Duodenal mucosa (tissue), 2 donors: ENCODE results near the gene NOP14.

ENCODE experiments used
- H3K27ac ChIP-seq: one replicate; pipeline ENCODE4 v1.7.0; 2013; ENCODE audit warnings: low read depth, low read length
- H3K27me3 ChIP-seq, 2 donors: one replicate each; pipeline ENCODE4 v1.7.0; 2013; ENCODE audit warnings: low read length in 2 of 2, control low read depth in 1 of 2; ENCODE audit not compliant: insufficient read depth in 2 of 2, control insufficient read depth in 1 of 2
- H3K36me3 ChIP-seq, 2 donors: one replicate each; pipeline ENCODE4 v1.7.0; 2013; ENCODE audit warnings: low read length in 2 of 2, control low read depth in 1 of 2; ENCODE audit not compliant: insufficient read depth in 2 of 2, control insufficient read depth in 1 of 2
- H3K4me1 ChIP-seq, 2 donors: one replicate each; pipeline ENCODE4 v1.7.0; 2013; ENCODE audit warnings: low read length in 2 of 2, control low read depth in 1 of 2; ENCODE audit not compliant: insufficient read depth in 2 of 2, control insufficient read depth in 1 of 2
- H3K4me3 ChIP-seq, 2 donors: one replicate each; pipeline ENCODE4 v1.7.0; 2013; ENCODE audit warnings: low read length in 2 of 2, low read depth in 1 of 2
- H3K9ac ChIP-seq, 2 donors: one replicate each; pipeline ENCODE4 v1.7.0; 2013; ENCODE audit warnings: low read length in 2 of 2, low read depth in 1 of 2
- H3K9me3 ChIP-seq, 2 donors: one replicate each; pipeline ENCODE4 v1.7.0; 2013; ENCODE audit warnings: low read length in 2 of 2, control low read depth in 1 of 2; ENCODE audit not compliant: control insufficient read depth in 1 of 2

Gene NOP14

GRCh38 chr4:2931512-2932301, 31.5 kb downstream of the NOP14 start:
- H3K4me1 ChIP-seq = peaks cover 43 to 47% of the 10 kb centered on the region in 2 donors
- peak overlapping the region in 1 of 2 donors; percentile 28 for H3K4me3 ChIP-seq

GRCh38 chr4:2930758-2931511, 32.3 kb downstream of the NOP14 start:
- Histone ChIP-seq H3K36me3 (peaks cover 21 to 51% of the 10 kb centered on the region in 2 donors), H3K4me1 (peaks cover 36 to 40% of the 10 kb centered on the region in 2 donors), H3K9ac (peak overlapping the region in 1 of 2 donors; percentile 12), H3K4me3 (no peak overlapping the region), H3K9me3 (no peaks in the 10 kb centered on the region), H3K27me3 (no peaks in the 10 kb centered on the region), H3K27ac (peak overlapping the region; percentile 10)

More at GRCh38 chr4:2931512-2932301, 31.5 kb downstream of the NOP14 start:
- peak overlapping the region in 1 of 2 donors; percentile 12 for H3K9ac ChIP-seq
- peaks cover 16 to 43% of the 10 kb centered on the region in 2 donors for H3K36me3 ChIP-seq
- no peaks in the 10 kb centered on the region for H3K9me3 ChIP-seq
- no peak overlapping the region for H3K27ac ChIP-seq
- H3K27me3 ChIP-seq = no peaks in the 10 kb centered on the region

- peak overlapping the region; percentile 10 for H3K27ac ChIP-seq
- H3K36me3 ChIP-seq = peaks cover 27 to 57% of the 10 kb centered on the region in 2 donors
- H3K9me3 ChIP-seq = no peaks in the 10 kb centered on the region
- H3K4me1 ChIP-seq = peaks cover 30 to 33% of the 10 kb centered on the region in 2 donors
- H3K9ac ChIP-seq = no peak overlapping the region
- H3K27me3 ChIP-seq = no peaks in the 10 kb centered on the region
- H3K4me3 ChIP-seq = no peak overlapping the region
These were observed 33.0 kb downstream of the NOP14 start for GRCh38 chr4:2930135-2930757.

GRCh38 chr4:2929469-2929868, 33.7 kb downstream of the NOP14 start:
- Histone ChIP-seq H3K36me3 (peaks cover 27 to 64% of the 10 kb centered on the region in 2 donors), H3K27ac (no peak overlapping the region), H3K9ac (no peak overlapping the region), H3K9me3 (no peaks in the 10 kb centered on the region), H3K4me3 (no peak overlapping the region), H3K4me1 (peaks cover 30 to 31% of the 10 kb centered on the region in 2 donors), H3K27me3 (no peaks in the 10 kb centered on the region)

GRCh38 chr4:2928242-2929176, 34.7 kb downstream of the NOP14 start:
- peaks cover 28% of the 10 kb centered on the region in 2 donors for H3K4me1 ChIP-seq
- peaks cover 36 to 74% of the 10 kb centered on the region in 2 donors for H3K36me3 ChIP-seq
- H3K27ac ChIP-seq = no peak overlapping the region

GRCh38 chr4:2927696-2928075, 35.5 kb downstream of the NOP14 start:
- H3K9ac ChIP-seq = no peak overlapping the region
- no peak overlapping the region for H3K27ac ChIP-seq
- no peaks in the 10 kb centered on the region for H3K27me3 ChIP-seq
- peaks cover 19% of the 10 kb centered on the region in 2 donors for H3K4me1 ChIP-seq
- H3K9me3 ChIP-seq = no peaks in the 10 kb centered on the region
- no peak overlapping the region for H3K4me3 ChIP-seq
- H3K36me3 ChIP-seq = peaks cover 37 to 75% of the 10 kb centered on the region in 2 donors

More at GRCh38 chr4:2928242-2929176, 34.7 kb downstream of the NOP14 start:
- no peak overlapping the region for H3K4me3 ChIP-seq
- no peaks in the 10 kb centered on the region for H3K9me3 ChIP-seq
- no peaks in the 10 kb centered on the region for H3K27me3 ChIP-seq
- no peak overlapping the region for H3K9ac ChIP-seq

GRCh38 chr4:2927016-2927695, 36.0 kb downstream of the NOP14 start:
- Histone ChIP-seq H3K4me1 (peaks cover 14 to 17% of the 10 kb centered on the region in 2 donors), H3K36me3 (peaks cover 37 to 75% of the 10 kb centered on the region in 2 donors), H3K9me3 (no peaks in the 10 kb centered on the region), H3K27me3 (no peaks in the 10 kb centered on the region), H3K27ac (no peak overlapping the region), H3K4me3 (no peak overlapping the region), H3K9ac (no peak overlapping the region)

GRCh38 chr4:2925931-2926860, 37.0 kb downstream of the NOP14 start:
- Histone ChIP-seq H3K4me3 (no peak overlapping the region), H3K9ac (no peak overlapping the region), H3K27ac (no peak overlapping the region), H3K4me1 (peaks cover 4 to 13% of the 10 kb centered on the region in 2 donors), H3K27me3 (no peaks in the 10 kb centered on the region), H3K9me3 (no peaks in the 10 kb centered on the region), H3K36me3 (peaks cover 37 to 73% of the 10 kb centered on the region in 2 donors)
